ENCODE data around the gene GATA1.

DNA sequence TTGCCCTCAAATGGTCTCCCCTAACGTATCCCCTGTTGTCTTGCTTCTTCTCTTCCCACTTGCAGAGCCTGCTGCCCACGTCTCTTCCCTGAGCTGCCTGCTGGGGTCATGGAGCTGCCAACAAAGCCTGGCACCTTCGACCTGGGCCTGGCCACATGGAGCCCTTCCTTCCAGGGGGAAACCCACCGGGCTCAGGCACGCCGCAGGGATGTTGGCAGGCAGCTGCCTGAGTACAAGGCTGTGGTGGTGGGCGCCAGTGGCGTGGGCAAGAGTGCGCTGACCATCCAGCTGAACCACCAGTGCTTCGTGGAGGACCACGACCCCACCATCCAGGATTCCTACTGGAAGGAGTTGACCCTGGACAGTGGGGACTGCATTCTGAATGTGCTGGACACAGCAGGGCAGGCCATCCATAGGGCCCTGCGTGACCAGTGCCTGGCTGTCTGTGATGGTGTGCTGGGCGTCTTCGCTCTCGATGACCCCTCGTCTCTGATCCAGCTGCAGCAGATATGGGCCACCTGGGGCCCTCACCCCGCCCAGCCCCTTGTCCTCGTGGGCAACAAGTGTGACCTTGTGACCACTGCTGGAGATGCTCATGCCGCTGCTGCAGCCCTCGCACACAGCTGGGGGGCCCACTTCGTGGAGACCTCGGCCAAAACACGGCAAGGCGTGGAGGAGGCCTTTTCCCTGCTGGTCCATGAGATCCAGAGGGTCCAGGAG lies 42.8 kb downstream of the GATA1 start:
- TF ChIP-seq, protein P1, sequence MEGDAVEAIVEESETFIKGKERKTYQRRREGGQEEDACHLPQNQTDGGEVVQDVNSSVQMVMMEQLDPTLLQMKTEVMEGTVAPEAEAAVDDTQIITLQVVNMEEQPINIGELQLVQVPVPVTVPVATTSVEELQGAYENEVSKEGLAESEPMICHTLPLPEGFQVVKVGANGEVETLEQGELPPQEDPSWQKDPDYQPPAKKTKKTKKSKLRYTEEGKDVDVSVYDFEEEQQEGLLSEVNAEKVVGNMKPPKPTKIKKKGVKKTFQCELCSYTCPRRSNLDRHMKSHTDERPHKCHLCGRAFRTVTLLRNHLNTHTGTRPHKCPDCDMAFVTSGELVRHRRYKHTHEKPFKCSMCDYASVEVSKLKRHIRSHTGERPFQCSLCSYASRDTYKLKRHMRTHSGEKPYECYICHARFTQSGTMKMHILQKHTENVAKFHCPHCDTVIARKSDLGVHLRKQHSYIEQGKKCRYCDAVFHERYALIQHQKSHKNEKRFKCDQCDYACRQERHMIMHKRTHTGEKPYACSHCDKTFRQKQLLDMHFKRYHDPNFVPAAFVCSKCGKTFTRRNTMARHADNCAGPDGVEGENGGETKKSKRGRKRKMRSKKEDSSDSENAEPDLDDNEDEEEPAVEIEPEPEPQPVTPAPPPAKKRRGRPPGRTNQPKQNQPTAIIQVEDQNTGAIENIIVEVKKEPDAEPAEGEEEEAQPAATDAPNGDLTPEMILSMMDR (IDR thresholded peaks at IDR 0.05; ENCODE audit: insufficient read depth, low read depth, low read length) = no peak
- TF ChIP-seq EZH2 (IDR thresholded peaks at IDR 0.05; ENCODE audit: insufficient read depth, low read length) = no peak
